Effector memory CD8-positive, alpha-beta T cell (primary cell): ENCODE results near the gene MDP1.

Experiments used
- ATAC-seq: fragments of 150-1000 bp; cut with Tn5 transposase; replicated peaks from 2 replicates; pipeline ENCODE4 v1.10.0; 2021; ENCODE audit warnings: mild to moderate bottlenecking, moderate library complexity
- DNase-seq, 3 experiments: peaks; one replicate each; pipeline ENCODE4 v3.0.0; 2021
- H3K27ac Mint-ChIP-seq, 2 donors: one replicate each; pipeline ENCODE4 v1.8.0; 2022; ENCODE audit warnings: mild to moderate bottlenecking in 2 of 2, mixed read lengths in 2 of 2, moderate library complexity in 2 of 2
- H3K27me3 Mint-ChIP-seq, 2 donors: one replicate each; pipeline ENCODE4 v1.8.0; 2022; ENCODE audit warnings: mixed read lengths in 2 of 2
- H3K36me3 Mint-ChIP-seq: one replicate; pipeline ENCODE4 v1.8.0; 2022; ENCODE audit warnings: mild to moderate bottlenecking, moderate library complexity, mixed read lengths; ENCODE audit not compliant: insufficient read depth
- H3K4me1 Mint-ChIP-seq, 2 donors: one replicate each; pipeline ENCODE4 v1.8.0; 2022; ENCODE audit warnings: low read depth in 2 of 2, mixed read lengths in 2 of 2
- H3K4me3 Mint-ChIP-seq, 2 donors: one replicate each; pipeline ENCODE4 v1.8.0; 2022; ENCODE audit warnings: mild to moderate bottlenecking in 2 of 2, mixed read lengths in 2 of 2, moderate library complexity in 2 of 2
- H3K9me3 Mint-ChIP-seq, 2 donors: one replicate each; pipeline ENCODE4 v1.8.0; 2022; ENCODE audit warnings: mixed read lengths in 2 of 2
- total RNA-seq, 9 experiments: gene quantifications; one replicate each; lab custom pipeline; 2026; lab: John Stamatoyannopoulos, UW

MDP1 gene
- 0 to 0.49 (median 0) reads per million in 9 experiments for total RNA-seq

DNA sequence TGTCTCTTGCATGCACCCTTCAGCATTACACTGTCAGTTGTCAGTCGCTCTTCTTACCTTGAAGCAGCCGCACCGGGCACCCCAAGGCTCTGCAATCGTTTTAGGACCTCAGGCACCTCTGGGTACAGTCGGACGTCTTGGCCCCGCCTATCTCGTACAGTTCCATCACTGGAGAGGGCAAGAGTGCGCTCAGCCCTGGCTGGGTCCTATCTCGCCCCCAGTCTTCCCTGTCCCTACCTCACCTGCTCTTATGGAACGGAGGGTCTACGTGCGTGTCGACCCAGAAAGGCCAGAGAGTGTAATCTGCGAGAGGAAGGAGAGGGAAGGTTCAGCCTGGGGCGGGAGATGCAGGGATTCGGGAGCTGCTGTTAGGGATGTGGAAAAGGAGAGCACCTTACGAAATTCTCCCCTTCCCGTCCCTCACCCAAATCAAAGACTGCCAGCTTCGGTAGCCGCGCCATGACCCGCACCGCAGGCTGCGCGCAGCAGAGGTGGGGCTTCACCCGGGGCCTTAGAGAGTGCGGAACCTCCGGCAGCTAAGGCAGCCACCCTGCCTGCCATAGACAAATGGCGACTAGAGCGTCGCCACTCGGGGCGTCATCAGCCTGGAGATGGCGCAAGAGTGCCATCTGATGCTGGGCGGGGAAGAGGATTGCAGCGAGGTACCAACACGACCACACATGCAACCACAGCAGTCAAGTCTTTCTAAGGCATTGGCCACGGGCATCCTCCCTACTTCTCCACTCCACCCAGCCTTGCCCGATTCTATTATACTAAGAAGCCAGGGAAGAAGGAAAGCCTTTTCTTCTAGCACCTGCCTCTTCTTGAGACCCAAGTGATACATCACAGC, at the start of gene MDP1:
TSS of gene MDP1 (minus strand) at position 572 of the 850 bp plus-strand sequence. CDS start at position 461, 111 bp downstream.
- Mint-ChIP-seq H3K36me3 (peaks cover 45% of the 10 kb centered on the region), H3K27me3 (no peaks in the 10 kb centered on the region), H3K27ac (peak within 1 kb of the TSS; percentile 97 to 99), H3K4me1 (peaks cover 35 to 36% of the 10 kb centered on the region in 2 donors), H3K4me3 (peak within 1 kb of the TSS; percentile 90 to 94), H3K9me3 (no peaks in the 10 kb centered on the region)
- ATAC-seq (peak; percentile 67), DNase-seq (peak; percentile 85 to 86 (median 86))

DNA sequence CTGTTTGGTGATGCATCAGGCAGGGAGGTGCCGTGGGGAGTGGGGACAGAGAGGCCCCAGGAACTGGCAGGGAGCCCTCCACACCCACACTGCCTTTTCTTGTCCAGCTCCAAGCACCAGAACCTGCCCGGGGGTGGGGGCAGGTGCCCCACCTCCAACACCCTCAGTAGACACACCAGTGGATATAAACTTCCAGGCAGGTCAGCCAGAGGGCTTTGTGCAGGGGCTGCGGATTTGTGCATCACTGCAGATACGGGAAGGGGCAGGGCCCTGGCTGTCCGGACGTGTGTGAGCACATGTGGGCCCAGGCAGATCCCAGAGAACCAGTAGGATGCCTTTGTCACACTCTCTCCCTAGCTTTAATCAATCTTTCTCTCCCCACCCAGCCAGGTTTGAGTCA, 48.4 kb upstream of the MDP1 start:
- H3K9me3 Mint-ChIP-seq: no peaks in the 10 kb centered on the region
- H3K27ac Mint-ChIP-seq: no peak overlapping the region
- H3K4me3 Mint-ChIP-seq: no peak overlapping the region
- no peak for ATAC-seq
- peaks cover 28% of the 10 kb centered on the region for H3K36me3 Mint-ChIP-seq
- H3K4me1 Mint-ChIP-seq: peaks cover 7 to 9% of the 10 kb centered on the region in 2 donors
- no peaks in the 10 kb centered on the region for H3K27me3 Mint-ChIP-seq
- no peak for DNase-seq

DNA sequence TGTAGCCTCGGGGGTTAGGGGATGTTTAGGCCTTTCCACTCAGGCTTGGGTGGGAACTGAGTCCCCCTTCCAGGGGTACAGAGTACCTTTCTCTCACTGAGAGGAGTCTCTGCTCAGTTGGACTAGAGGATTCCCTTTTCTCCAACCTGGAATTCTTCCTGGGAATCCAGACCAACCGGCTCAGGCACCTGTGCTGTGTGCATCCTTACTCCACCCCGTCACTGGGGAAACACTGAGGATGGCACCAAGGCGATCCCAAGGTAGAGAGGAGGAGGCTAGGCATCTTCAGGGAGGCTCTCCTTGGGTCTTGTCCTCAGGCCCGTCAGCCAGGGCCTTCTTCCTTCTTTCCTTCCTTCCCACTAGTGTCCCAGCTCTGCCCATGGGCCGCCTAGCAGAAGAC, 48.0 kb upstream of the MDP1 start:
- ATAC-seq (no peak), DNase-seq (no peak)
- Mint-ChIP-seq H3K4me1 (peaks cover 6 to 8% of the 10 kb centered on the region in 2 donors), H3K27ac (no peak overlapping the region), H3K4me3 (no peak overlapping the region), H3K36me3 (peaks cover 24% of the 10 kb centered on the region), H3K9me3 (no peaks in the 10 kb centered on the region), H3K27me3 (no peaks in the 10 kb centered on the region)

DNA sequence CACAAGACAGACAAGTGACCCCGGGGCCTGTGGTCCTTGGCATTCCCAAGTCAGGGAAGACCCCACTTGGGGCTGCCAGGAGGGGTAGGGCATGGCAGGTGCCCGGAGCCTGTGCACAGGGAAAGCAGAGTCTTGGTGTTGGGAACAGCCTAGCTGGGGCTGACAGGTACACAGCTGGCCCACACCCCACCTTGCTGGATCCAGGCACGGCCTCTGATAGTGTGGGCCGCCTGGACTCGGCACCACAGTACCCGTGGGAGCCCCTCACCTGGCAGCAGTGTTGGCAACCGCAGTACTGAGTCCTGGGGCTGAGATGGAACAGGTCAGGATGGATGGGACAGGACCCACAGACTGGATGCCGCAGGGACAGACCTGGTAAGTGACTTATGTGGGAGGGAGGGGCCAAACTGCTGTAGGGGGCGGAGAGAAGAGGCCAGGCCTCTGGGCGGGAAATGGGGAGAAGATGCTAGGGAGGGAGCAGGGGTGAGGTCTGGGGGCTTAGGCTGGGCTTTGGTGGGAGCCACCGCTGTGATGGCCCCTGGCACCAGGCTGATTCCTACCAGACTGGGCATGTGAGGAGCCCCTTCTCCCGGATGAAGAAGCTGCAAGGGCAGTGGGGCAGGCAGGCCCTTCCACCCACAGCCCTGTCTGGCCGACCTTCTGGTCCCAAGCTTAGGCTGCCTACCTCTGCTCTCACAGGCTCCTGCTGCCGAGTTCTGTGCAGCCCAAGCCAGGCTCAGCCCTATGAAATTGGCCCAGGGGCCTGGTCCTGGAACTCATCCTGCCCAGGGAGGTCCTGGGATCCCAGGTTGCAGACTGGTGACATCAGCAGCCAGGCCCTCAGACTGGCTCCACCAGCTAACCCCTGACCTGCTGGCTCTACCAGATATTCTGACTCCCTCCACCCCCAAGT, 47.2 kb upstream of the MDP1 start, which contains the start of gene TGM1:
TSS of gene TGM1 (minus strand) at position 357 of the 913 bp plus-strand sequence. CDS start 825 bp downstream, outside the sequence.
- H3K27me3 Mint-ChIP-seq: no peaks in the 10 kb centered on the region
- H3K9me3 Mint-ChIP-seq: no peaks in the 10 kb centered on the region
- H3K4me3 Mint-ChIP-seq: no peak within 1 kb of the TSS
- DNase-seq (no peak), ATAC-seq (no peak)
- peaks cover 6 to 8% of the 10 kb centered on the region in 2 donors for H3K4me1 Mint-ChIP-seq
- peak within 1 kb of the TSS in 1 of 2 donors; percentile 29 for H3K27ac Mint-ChIP-seq
- H3K36me3 Mint-ChIP-seq: peaks cover 18% of the 10 kb centered on the region

DNA sequence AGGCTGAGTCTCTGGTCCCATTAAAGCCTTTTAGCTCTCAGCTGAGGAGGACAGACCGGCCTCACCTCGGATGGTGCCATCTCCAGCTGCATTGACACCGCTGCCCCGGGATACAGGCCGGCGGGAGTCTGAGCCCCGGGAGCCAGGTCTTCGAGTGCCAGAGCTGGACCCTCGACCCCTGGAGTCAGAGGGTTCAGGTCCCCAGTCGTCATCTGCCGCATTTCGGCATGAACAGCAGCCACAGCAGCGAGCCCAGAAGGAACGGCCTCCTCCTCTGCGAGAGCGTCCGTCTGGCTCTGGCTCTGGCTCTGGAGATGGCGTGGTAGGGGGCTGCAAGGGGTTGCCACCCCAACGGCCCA, 46.1 kb upstream of the MDP1 start:
- DNase-seq: no peak
- Mint-ChIP-seq H3K36me3 (peaks cover 15% of the 10 kb centered on the region), H3K27ac (no peak overlapping the region), H3K4me1 (peaks cover 2 to 3% of the 10 kb centered on the region in 2 donors), H3K4me3 (no peak overlapping the region), H3K9me3 (no peaks in the 10 kb centered on the region), H3K27me3 (no peaks in the 10 kb centered on the region)
- ATAC-seq: no peak

DNA sequence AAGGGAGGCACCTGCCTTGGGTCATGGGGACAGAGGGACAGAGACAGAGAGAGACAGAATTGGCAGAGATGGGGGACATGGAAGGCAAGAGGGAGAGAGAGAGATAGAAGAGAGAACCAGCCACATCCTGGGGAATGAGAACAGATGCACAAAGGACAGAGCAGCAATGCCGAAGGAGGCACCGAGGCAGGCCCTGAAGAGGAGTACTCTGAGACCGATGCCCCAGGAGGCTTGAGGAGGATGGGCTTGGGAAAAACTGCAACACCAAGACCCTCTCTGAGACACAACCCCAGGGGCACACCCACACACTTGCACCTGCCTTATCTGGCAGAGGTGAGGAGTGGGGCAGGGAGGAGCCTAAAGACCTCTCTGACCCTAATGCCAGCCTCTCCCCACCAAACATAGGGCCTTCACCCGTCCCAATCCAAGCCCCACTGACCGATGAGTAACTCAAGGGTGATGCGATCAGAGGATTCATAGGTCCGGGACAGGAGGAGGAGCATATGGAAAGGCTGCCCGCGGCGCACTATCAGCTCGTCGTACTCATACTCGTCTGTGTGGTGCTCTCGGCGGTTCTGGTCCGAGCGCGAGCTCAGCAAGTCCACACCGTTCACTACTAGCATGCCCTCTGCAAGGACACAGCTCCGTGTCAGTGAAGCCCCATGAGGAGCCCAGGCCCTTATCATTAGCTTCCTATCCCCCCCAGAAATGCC, 45.5 kb upstream of the MDP1 start:
- Mint-ChIP-seq H3K27ac (no peak overlapping the region), H3K9me3 (no peaks in the 10 kb centered on the region), H3K27me3 (no peaks in the 10 kb centered on the region), H3K4me1 (no peaks in the 10 kb centered on the region), H3K36me3 (peaks cover 9% of the 10 kb centered on the region), H3K4me3 (no peak overlapping the region)
- ATAC-seq (no peak), DNase-seq (no peak)

DNA sequence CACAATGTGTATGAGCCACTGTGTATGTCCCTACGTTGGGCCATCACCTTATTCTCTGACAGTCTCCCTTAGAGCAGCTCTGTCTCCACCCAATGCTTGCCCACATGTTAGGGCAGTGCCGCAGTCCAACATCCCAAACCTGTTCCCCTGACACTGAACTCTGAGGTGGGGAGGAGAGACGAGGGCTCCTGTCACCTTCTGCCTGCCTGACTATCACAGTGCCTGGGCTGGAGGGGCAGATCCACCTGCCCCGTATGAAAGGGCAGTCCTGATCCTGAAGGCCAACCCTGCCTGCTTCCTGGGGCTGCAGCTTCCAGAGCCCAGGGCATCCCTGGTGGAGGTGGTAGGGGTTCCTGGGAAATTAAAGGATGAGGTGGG, 44.9 kb upstream of the MDP1 start:
- Mint-ChIP-seq H3K4me1 (no peaks in the 10 kb centered on the region), H3K4me3 (no peak overlapping the region), H3K36me3 (peaks cover 6% of the 10 kb centered on the region), H3K9me3 (no peaks in the 10 kb centered on the region), H3K27me3 (no peaks in the 10 kb centered on the region), H3K27ac (no peak overlapping the region)
- ATAC-seq (no peak), DNase-seq (no peak)

DNA sequence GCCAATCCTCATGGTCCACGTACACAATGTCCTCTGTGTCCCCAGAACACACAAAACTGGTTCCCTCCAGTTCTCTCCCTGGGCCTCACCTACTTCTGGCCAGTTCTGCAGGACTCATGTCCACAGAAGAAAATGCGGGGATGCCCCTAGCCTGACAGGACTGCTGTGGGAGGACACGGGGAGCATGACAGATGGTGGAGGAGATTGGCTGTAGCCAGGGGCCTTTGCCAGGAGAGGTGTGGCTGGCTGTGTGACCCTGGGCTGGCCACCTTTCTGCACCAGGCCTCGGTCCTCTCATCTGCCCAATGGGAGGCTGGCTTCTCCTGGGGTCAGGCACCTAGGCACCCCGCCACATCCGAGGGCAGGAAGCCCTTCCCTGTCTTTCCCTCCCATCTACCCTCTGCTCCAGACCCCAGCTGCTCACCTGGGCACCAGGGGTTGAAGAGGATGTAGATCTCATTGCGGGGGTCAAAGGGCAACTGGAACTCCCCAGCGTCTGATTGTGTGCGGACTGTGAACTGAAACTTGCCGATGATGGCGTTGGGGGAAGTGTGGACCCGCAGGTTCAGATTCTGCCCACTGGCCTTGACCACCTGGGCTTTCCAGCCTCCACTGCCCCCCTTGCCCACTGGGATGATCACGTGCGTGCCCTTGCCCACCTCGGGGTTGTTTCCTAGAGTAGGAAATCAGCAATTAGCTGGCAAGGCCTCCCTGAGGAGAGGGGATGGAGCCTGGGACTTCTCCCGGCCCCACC, 44.3 kb upstream of the MDP1 start:
- H3K4me3 Mint-ChIP-seq: no peak overlapping the region
- no peak for DNase-seq
- peaks cover 6% of the 10 kb centered on the region for H3K36me3 Mint-ChIP-seq
- H3K9me3 Mint-ChIP-seq: no peaks in the 10 kb centered on the region
- H3K27me3 Mint-ChIP-seq: no peaks in the 10 kb centered on the region
- no peak overlapping the region for H3K27ac Mint-ChIP-seq
- H3K4me1 Mint-ChIP-seq: no peaks in the 10 kb centered on the region
- no peak for ATAC-seq

DNA sequence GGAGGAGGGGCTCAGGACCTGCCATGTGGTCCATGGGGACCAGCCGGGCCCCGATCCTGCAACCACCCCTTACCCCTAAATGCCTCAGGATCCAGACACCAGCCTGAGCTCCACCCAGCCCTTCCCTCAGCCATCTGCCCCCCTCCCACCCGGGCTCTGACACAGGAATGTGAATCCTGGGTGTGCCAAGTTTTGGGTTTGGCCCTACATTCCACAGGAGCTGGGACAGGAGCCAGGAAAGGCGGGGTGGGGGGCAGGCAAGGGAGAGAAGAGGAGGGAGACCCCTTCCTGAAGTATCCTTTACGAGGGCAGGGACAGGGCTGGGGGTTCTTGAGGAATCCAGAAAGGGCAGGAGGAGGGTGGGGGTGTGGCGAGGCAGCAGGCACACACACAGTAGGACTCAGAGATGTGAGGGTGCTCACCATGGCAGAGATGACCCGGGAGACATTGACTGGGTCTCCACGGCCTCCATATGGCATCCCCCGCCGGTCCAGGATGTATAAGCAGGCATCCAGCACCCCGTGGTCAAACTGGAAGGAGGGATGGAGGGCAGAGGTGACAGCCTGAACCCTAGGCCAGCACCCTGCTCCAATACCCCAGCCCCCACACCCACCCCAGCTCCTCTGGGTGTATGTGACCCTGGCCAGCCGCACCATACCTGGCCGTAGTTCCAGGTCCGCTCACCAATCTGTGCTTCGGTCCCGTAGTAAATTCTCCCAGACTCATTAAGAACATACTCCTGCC, 43.6 kb upstream of the MDP1 start:
- Mint-ChIP-seq H3K27me3 (no peaks in the 10 kb centered on the region), H3K36me3 (peaks cover 4% of the 10 kb centered on the region), H3K4me1 (no peaks in the 10 kb centered on the region), H3K9me3 (no peaks in the 10 kb centered on the region), H3K4me3 (no peak overlapping the region), H3K27ac (no peak overlapping the region)
- ATAC-seq: no peak
- no peak for DNase-seq

DNA sequence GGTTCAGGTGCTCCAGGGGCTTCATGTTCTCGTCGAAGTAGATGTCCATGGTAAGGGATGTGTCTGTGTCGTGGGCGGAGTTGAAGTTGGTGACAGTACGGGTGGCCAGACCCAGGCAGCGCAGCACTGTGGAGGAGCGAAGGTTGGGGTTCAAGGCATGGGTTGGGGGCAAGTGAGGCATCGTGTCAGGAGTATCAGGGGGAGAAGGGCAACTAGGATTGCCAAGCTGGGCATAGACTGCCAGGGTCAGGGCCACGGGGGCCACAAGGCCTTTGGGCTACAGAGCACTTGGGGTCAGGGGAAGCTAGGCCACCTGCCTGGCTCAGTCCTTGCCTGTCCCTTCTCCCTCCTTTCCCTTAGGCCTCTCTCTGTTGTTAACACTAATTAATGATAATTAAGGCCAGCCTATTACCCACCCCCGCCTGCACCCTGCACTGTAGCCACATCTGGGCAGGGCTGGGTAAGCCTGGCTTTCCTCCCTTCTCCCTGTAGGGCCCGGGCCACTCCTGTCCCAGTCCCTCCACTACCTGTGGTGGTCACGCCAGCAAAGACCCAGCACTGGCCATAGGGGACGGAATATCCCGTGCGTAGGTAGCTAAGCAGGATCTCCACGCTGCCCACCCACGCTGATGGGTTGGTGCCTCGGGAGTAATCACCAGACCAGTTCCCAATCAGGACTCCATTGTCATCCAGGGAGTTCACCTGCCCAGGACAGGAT, 42.8 kb upstream of the MDP1 start:
- no peaks in the 10 kb centered on the region for H3K4me1 Mint-ChIP-seq
- ATAC-seq (no peak), DNase-seq (no peak)
- no peak overlapping the region for H3K27ac Mint-ChIP-seq
- H3K4me3 Mint-ChIP-seq: no peak overlapping the region
- peaks cover 4% of the 10 kb centered on the region for H3K36me3 Mint-ChIP-seq
- no peaks in the 10 kb centered on the region for H3K27me3 Mint-ChIP-seq
- H3K9me3 Mint-ChIP-seq: no peaks in the 10 kb centered on the region

DNA sequence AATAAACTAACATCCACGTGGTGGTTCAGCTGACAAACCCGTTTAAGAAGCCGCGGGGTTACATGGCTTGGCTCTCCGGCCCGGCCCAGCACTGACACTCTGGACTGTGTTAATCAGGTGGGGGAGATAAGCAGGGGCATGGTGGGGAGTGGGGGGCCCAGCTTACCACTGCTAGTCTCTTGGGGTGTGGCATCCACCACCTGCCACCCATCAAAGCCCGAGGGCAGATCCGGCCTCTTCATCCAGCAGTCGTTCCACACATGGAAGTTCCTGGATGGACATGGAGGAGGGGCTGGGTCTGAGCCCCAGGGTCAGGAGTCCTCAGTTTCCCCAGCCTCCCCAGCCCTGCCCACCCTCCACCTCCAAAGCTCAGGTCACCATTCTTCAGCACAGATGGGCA, 42.3 kb upstream of the MDP1 start:
- Mint-ChIP-seq H3K27ac (no peak overlapping the region), H3K4me3 (no peak overlapping the region), H3K4me1 (no peaks in the 10 kb centered on the region), H3K36me3 (peaks cover 4% of the 10 kb centered on the region), H3K9me3 (no peaks in the 10 kb centered on the region), H3K27me3 (no peaks in the 10 kb centered on the region)
- ATAC-seq (no peak), DNase-seq (no peak)

DNA sequence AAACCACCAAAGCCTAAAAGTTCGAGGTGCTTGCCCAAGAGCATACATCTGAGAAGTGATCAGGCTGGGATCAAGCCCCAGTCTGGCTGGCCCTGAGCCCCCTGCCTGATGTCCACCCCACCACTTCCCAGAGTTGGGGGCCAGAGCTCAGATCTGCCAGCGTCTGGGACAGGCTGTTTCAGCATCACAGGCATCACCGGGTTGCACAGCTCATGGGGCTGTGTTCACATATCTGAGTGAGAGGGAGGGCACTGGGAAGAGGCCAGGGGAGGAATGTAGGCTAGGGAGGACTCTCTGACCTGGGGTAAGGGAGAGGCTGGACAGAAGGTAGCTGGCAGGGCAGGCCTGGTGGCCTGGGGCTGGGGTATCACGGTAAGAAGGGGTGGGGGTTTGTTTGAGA, 41.1 kb upstream of the MDP1 start:
- no peak overlapping the region for H3K4me3 Mint-ChIP-seq
- H3K27me3 Mint-ChIP-seq: no peaks in the 10 kb centered on the region
- no peaks in the 10 kb centered on the region for H3K4me1 Mint-ChIP-seq
- no peaks in the 10 kb centered on the region for H3K9me3 Mint-ChIP-seq
- no peak for ATAC-seq
- H3K27ac Mint-ChIP-seq: no peak overlapping the region
- DNase-seq: no peak
- no peaks in the 10 kb centered on the region for H3K36me3 Mint-ChIP-seq
